ENCODE measurements around the gene FBXL3.
A peak's percentile ranks its signal among the peaks of the same experiment; 100 is the strongest.
"Not testable (repeated sequence)": the region's sequence is repeated elsewhere in the genome, so short reads cannot be mapped to it uniquely, and the experiment has no call there.

Gene FBXL3

DNA sequence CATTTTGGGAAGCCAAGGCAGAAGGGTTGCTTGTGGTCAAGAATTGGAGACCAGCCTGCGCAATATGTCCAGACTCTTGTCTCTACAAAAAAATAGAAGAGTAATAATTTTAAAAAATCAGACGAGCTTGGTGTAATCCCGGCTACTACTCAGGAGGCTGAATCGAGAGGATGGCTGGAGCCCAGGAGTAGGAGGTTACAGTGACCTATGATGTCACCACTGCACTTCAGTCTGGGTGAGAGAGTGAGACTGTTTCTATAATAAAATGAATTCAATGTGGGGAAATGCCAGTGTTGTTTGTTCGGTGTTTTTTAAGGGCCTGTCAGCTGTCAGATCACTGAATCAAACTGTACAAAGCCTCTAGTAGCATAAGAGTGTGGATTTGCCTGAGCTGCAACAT is 1.2 kb upstream of the FBXL3 start:
- DNase-seq (ENCODE audit: low read depth in 2 of 2, low spot score in 1 of 2): no peak

DNA sequence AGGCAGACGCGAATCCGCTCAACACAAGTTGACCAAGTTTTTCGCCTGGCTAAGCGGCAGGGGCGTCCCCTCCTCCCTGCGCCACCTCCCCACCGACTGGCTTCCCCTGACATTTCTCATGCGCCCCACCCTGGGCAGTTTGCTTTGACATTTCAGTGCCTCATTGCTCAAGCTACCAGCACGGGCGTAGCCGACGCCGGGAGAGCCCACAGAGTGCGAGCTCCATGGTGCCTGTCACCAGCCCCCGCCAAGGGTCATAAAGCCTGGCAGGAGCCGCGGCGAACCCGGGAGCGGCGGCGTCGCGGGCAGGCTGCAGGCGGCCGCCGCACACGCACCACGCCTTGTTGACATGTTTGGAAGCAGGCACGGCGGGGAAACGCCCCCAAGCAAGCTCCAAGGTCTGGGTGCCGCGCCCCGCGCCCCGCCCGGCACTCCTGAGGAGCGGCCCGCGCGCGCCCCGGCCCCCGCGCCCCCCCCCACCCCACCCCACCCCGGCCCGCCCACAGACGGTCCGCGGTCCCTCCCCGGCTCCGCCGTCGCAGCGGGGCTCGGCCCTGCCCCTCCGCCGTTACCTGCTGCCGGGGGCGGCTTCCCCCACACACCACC is 601 bp downstream of the FBXL3 start:
- peak; percentile 38 to 62 for DNase-seq (ENCODE audit: low read depth in 2 of 2, low spot score in 1 of 2)

DNA sequence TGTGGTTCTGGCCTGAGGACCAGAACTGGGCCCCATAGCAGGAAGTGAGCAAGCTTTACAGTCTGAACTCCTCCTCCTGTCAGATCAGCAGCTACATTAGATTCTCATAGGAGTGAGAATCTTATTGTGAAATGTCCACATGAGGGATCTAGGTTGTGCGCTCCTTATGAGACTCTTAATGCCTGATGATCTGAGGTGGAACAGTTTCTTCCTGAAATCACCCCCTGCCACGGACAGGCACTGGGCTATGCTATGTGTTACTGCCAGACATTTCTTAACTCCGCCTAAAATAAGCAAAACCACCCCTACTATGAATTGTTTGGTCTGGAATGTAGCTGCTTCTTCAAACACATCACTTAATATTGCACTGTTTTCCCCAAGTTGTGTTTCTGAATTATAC is 4.6 kb downstream of the FBXL3 start:
- DNase-seq (ENCODE audit: low read depth in 2 of 2, low spot score in 1 of 2): no peak

DNA sequence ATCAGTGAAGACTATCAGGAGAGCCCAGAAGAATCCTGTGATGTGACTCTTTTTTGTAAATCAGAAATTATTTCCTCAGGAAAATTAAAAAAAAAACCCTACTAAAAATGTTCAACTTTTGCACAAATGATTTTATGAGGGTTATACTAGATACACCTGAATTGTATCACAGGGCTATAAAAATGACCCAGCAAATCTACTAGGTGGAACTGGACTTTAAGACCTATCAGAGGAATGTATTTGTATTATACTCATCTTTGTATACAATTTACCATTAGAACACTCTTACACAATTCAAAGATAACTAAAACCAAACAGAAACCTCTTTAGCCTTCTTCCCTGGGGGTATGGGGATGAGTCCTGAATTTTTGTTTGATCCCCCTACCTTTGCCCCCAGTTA is 7.2 kb downstream of the FBXL3 start:
- DNase-seq (ENCODE audit: low read depth in 2 of 2, low spot score in 1 of 2): no peak

DNA sequence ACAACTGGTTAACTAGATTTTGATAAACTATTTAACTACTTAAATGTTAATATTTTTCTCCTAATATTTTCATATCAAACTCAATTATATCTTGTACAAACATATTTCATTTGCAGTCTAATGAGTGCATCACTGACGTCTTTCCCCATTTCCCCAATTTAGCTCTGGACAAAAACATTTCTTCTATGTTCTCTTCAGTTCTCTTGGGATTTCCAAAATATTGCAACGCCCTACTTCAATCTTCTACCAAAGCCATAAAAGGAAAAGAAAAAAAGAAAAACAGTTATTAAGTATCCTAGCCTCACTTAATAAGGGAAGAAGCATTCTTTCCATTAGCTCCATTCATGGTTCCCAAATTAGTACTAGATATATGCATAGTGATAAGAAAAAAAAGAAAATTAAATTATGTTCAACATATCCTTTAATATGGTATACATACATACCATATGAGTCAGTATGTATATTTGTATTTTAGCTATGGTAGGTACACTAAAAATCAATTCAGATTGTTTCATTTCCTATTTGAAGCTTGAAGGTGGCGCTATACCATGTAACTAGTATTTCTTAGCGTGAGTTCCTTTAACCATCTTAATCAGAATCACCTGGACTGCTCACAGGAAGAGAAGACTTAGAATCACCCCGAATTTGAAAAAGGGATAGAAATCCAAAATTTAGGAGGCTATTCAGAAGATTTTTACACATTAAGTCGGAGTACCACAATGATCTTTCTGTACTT is 9.9 kb downstream of the FBXL3 start:
- no peak for DNase-seq (ENCODE audit: low read depth in 2 of 2, low spot score in 1 of 2)

DNA sequence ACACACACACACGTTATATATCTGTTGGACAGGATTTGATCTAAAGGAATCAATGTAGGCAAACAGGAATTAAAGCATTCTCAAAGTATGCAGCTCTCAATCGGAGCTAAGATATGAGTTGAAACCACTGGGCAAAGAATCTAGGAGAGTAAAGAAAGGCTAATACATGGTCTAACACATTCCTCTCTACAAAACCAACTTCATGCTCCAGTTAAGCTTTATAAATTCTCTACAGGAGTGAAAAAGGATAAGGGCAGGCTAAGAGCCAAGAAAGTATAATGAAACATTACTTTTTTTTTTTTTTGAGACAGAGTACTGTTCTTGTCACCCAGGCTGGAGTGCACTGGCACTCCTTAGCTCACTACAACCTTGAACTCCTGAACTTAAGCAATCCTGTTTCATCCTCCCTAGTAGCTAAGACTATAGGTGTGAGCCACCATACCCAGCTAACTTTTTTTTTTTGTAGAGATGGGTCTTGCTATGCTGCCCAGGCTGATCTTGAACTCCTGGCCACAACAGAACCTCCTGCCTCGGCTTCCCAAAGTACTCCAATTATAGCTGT is 10.6 kb downstream of the FBXL3 start:
- DNase-seq (ENCODE audit: low read depth in 2 of 2, low spot score in 1 of 2): no peak

DNA sequence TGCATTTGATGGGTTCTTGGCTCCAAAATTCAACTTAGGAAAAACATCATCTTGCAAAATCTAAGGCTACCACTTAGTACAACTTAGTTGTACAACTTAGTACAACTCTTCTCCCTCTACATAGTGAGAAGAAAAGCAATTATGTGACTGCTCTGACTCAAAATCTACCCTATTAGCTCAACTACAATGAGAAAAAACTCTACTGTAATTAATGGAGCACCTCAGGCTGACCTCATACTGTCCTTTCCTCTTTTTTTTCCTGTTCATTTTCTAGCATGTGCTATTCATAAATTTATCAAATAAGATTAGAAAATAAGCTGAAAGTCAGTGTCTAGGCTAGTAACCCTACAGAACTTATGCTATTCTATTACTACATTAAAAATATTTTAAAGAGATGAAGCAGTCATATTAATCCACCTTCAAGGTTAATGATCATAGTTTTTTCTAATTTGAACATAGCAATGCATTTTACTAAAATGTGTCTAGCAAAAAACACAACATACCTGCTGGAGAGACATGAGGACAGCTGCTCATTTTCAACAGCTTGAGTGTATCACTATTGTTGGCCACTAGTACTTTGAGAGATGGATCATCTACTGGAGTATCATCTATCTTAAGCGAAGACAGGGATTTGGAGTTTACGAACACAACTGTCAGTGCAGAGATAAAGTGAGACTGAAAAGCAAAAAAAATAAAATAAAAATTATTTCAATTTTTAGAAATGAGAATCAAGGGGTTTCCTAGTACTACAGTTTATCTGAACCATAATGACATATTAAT is 11.9 kb downstream of the FBXL3 start:
- no peak for DNase-seq (ENCODE audit: low read depth in 2 of 2, low spot score in 1 of 2)

DNA sequence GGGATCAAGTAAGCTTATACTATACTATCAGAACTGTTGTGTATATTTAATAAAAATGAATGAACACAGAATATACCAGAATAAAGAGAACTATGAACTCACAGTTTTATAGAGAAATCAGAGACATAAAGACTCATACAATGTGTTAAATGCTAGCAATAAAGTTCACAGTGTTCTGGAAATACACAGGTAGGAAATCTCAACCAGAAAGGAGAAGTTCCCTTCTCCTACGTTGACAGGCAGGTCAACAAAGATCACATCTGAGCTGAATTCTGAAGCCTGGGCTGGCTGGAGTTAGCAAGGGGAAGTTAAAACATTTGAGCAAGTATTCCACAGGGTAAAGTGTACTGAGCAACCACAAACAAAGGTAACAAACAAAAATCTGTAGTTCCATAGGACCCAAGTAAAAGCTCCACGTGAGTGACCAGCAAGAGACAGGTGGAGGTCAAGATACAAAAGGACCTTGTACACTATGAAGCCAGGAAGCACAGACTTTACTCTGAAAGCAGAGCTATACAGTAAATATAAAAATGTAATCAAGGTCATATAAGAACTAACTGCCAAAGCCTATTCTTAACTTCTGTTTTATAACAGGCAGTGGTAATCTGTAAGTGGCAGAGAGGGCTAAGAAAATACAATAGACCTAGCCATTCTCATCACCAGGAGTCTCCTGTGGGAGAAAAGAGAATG is 13.0 kb downstream of the FBXL3 start:
- DNase-seq (ENCODE audit: low read depth in 2 of 2, low spot score in 1 of 2): no peak

DNA sequence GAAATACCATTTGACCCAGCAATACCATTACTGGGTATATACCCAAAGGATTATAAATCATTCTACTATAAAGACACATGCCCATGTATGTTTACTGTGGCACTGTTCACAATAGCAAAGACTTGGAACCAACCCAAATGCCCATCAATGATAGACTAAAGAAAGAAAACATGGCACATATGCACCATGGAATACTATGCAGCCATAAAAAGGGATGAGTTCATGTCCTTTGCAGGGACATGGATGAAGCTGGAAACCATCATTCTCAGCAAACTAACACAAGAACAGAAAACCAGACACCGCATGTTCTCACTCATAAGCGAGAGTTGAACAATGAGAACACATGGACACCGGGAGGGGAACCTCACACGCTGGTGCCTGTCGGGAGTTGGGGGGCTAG is 17.2 kb downstream of the FBXL3 start:
- not testable (repeated sequence) for DNase-seq (ENCODE audit: low read depth in 2 of 2, low spot score in 1 of 2)

DNA sequence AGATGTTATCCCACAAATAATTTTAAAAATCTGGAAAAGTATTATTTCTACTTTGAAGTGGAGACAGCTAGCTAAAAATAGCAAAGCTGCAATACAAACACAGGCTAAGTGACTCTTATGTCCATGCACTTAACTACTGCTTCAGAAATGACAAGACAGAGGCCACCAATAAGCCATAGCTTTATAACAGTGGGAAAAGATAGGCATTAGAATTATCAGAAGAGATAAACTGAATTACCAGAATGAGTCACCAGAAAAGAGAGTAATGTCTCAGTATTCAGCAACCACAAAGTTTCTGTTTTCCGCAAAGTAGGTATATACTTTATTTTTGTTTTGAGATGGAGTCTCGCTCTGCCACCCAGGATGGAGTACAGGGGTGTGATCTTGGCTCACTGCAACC is 17.9 kb downstream of the FBXL3 start:
- no peak for DNase-seq (ENCODE audit: low read depth in 2 of 2, low spot score in 1 of 2)

DNA sequence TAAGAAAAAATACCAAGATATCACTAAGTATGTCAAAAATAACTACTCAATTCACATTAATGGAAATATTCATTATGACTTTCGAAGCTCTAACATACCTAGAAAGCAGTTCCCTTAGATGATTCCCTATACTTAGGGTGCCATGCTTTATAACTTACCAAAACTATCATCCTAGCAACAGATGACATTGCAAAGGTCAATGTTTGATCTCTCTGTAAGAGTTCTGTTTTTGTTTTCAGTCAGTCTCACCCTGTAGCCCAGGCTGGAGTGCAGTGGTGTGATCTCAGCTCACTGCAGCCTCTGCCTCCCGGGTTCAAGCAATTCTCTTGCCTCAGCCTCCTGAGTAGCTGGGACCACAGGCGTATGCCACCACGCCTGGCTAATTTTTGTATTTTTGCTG is 18.6 kb downstream of the FBXL3 start:
- DNase-seq (ENCODE audit: low read depth in 2 of 2, low spot score in 1 of 2): not testable (repeated sequence)

DNA sequence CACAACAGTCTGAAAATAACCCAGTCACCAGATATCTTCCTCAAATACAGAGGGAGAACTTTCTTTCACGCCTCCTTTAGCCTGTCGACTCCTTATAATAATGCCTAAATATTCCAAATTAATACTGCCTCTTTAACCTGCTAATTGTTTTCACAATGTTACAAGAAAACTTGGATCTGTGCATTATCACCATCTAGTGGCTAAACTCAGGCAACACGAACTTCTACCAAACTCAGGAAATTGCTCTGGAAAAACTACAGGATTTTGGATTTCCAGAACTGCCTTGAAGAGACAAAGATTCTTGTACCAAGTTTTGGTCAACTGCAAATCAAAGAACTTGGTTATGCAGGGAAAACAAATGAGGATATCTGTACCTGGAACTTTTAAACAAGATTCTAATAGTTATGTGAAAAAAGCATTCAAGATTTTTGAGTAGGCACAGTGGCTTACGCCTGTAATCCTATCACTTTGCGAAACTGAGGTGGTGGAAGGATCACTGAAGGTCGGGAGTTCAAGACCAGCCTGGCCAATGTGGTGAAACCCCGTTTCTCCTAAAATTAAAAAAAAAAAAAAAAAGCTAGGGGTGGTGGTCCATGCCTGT is 24.3 kb downstream of the FBXL3 start:
- DNase-seq (ENCODE audit: low read depth in 2 of 2, low spot score in 1 of 2): no peak

DNA sequence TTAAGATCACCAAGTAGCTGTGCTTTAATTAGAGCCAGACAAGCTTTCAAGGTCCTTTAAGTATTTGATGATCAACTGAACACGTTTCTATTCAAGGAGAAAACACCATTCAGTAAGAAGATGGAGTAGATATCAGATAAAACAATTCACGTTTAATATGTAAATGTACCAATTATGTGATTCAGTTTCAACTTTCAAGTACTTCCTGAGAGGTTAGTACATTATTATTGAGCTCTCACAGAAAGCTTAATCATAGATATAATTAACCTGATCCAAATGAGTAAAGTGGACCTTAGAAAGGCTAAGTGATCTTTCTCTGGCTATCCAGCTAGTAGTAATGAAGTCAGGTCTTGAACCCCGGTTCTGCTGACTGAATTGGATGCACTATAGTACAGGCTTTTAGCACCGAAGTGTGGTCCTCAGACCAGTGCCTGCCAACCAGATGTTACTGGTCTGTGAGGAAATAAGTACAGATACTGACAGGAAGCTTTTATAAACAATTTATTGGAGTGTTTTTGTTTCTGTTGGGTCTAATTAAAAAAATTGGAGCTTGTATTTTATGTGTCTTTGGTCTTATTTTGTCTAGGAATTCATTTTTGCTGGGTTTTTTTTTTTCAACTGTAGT is 24.9 kb downstream of the FBXL3 start:
- no peak for DNase-seq (ENCODE audit: low read depth in 2 of 2, low spot score in 1 of 2)

DNA sequence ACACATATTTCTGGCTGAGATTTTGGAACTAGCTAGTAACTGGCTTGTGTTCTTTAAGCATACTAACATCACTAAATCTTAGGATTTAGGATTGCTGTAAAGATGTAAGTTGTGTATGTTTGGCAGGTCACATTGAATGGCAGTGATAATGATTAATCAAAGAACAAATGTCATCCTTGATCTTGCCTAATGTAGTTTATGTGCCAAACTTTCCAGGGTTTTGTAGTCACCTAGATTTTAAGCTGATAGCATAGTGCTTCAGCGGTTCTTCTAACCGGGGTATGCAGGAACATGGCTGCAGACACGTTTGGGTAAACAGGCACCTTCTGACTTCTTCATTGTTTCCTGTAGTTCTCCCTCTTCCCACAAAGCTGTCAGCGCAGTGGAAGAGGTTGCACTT is 25.4 kb downstream of the FBXL3 start:
- DNase-seq (ENCODE audit: low read depth in 2 of 2, low spot score in 1 of 2): no peak

DNA sequence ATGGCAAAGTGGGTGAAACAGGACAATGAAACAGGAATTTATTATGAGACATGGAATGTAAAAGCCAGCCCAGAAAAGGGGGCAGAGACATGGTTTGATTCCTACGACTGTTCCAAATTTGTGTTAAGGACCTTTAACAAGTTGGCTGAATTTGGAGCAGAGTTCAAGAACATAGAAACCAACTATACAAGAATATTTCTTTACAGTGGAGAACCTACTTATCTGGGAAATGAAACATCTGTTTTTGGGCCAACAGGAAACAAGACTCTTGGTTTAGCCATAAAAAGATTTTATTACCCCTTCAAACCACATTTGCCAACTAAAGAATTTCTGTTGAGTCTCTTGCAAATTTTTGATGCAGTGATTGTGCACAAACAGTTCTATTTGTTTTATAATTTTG is 26.5 kb downstream of the FBXL3 start:
- DNase-seq (ENCODE audit: low read depth in 2 of 2, low spot score in 1 of 2): no peak

DNA sequence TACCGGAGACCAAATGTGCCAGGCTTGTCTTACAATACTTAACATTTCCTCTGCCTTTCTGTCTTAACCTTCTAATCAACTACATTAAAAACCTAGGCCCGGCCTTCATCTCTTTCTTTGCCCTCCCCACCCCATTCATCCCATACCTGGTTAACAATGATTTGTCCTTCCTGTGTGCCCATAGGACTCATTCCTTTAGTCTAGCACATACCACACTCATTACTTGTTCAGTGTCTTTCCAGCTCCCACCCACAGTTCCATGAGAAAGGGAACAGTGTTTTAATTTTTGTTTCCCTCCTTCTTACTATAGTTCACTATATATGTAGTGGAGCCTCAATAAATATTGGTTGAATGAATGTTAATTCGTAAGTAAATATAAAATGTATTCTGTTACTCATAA is 32.7 kb downstream of the FBXL3 start:
- no peak for DNase-seq (ENCODE audit: low read depth in 2 of 2, low spot score in 1 of 2)

DNA sequence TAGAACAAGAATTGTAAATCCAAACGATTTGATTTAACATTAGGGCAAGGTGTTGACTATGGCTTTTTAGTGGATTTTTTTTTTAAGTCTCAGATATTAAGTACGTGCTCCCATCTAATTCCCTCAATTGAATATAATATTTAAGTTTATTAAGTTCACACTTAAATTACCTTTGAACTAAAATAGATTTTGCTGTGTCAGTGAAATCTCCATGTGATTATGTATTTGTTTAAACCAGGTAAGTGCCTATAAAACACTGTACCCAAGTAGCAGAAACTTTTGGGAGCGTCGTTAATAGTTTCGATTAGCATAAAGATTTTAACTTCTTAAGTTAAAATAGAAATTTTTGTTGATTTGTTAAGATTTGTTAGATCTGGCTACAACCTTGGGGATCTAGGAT is 33.5 kb downstream of the FBXL3 start:
- no peak for DNase-seq (ENCODE audit: low read depth in 2 of 2, low spot score in 1 of 2)

DNA sequence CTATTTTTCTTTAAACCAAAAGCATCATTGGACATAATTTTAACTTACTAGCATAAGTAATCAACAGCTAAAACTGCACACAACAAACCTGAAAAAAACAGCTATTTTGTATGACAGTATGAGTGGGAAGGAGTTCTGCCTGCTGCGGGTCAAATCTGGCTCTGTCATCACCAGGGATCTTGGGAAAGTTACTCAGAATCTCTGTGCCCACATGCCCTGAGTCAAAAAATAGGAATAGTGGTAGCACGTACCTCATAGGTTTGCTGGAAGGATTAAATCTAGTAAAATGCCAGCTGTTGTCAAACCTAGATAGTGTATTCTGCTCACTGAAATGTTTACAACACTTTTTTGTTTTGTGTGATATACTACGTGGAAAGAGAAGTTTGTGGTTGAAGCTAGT is 33.9 kb downstream of the FBXL3 start:
- no peak for DNase-seq (ENCODE audit: low read depth in 2 of 2, low spot score in 1 of 2)

DNA sequence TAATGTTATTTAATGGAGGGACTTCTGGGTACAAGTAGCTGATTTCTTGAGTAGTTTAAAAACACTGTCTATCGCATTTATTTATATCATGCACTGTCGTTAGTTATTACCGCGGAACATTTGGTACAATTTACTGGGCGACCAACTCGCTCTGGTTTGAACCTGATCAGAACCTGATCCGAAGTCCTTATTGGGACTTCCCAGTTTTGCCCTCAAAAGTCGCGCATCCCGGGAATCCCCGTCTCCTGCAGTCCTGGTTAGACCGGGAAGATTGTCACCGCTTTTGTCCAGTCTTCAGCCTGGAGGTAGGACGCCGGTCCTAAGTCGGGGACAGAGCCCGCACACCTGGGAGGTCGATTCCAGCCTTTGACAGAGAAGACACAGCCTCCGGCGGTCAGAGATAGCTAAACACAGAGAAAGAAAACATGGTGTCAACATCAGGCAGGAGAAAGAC is 34.4 kb downstream of the FBXL3 start:
- no peak for DNase-seq (ENCODE audit: low read depth in 2 of 2, low spot score in 1 of 2)

DNA sequence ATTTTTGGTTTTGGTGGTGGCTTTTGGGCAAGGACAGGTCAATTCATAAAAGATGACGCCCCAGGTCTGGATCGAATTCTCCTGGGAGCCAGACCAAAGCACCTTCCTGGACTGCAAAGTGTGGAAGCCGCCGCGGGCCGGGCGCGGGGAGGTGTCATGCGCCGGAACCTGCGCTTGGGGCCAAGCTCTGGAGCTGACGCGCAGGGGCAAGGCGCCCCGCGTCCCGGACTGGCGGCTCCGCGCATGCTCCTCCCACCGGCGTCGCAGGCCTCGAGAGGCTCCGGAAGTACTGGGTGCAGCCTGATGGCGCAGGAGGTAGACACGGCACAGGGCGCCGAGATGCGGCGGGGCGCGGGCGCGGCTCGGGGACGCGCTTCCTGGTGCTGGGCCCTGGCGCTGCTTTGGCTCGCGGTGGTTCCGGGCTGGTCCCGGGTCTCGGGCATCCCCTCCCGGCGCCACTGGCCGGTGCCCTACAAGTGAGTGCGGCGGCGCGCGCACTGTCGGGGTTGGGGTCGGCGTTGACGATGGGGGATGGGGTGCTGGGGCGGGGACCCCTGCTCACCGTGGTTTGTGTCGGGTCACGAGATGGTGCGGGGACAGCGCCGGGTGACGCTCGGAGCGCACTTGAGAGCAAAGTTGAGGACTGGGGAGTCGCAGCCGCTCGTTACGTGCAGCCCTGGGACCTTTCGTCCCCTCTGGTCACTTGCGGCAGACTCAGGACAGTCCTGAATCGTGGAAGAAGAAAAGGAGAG is 35.0 kb downstream of the FBXL3 start, which contains the start of gene CLN5:
TSS of gene CLN5 (plus strand) at position 286 of the 752 bp plus-strand sequence. CDS start at position 304, 18 bp downstream.
- DNase-seq (ENCODE audit: low read depth in 2 of 2, low spot score in 1 of 2): peak; percentile 78 to 91

Measured in stimulated activated CD8-positive, alpha-beta memory T cell treated with anti-CD3 and anti-CD28 coated beads, Interleukin-4, amount 100 ng/mL, for 1 hour (primary cell).